ENCODE results near the gene SLC25A15.

Gene SLC25A15

DNA sequence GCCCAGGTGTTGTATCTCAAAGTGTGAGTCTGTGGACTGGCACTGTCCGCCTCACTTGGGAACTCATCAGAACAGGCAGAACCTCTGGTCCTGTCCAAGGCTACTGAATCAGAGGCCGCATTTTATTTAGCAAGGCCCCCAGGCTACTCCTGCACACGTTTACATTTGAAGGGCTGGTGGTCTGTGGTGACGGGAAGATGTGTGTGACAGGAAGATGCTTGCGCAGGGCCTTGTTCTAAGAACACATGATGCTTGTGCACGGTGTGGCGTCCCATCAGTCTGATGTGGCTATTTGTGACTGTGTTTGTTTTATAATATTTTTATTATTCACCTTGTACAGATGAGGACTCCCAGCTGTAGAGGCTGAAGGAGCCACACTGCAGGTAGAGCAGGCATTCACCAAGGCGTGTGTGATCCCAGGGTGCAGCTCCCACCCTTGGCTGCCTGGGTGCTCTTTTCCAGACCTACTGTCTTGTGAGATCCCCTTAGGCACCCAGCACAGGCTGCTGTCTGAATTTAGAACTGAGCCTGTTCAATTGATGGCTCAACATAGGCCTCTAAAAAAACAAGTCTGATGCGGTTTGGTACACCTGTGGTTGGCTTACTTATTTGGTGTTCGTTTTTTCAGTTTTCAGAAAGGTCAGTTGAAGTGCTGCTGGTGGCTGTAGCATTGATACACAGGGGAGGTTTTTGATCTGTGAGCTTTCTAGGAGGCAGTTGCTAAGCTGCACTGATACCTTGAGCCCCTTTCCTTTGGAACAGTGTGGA is 3.1 kb downstream of the SLC25A15 start:
- TF ChIP-seq, protein P1, sequence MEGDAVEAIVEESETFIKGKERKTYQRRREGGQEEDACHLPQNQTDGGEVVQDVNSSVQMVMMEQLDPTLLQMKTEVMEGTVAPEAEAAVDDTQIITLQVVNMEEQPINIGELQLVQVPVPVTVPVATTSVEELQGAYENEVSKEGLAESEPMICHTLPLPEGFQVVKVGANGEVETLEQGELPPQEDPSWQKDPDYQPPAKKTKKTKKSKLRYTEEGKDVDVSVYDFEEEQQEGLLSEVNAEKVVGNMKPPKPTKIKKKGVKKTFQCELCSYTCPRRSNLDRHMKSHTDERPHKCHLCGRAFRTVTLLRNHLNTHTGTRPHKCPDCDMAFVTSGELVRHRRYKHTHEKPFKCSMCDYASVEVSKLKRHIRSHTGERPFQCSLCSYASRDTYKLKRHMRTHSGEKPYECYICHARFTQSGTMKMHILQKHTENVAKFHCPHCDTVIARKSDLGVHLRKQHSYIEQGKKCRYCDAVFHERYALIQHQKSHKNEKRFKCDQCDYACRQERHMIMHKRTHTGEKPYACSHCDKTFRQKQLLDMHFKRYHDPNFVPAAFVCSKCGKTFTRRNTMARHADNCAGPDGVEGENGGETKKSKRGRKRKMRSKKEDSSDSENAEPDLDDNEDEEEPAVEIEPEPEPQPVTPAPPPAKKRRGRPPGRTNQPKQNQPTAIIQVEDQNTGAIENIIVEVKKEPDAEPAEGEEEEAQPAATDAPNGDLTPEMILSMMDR (IDR thresholded peaks at IDR 0.05; ENCODE audit: low read depth, low read length, missing control alignments), result no peak

DNA sequence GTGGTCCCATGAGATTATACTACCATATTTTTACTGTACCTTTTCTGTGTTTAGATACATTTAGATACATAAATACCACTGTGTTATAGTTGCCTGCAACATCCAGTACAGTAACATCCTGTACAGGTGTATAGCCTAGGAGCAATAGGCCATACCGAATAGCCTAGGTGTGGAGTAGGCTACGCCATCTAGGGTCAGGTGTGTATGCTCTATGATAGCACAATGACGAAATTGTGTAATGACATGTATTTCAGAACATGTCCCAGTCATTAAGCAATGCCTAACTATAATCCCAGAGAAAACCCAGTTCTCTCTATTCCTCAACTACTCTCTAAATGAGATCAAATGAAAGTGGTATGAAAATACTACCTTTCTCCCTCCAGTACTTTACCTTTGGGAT is 3.9 kb downstream of the SLC25A15 start:
- H3K4me3 ChIP-seq (ENCODE audit: low read depth, low read length), result no peak overlapping the region
- TF ChIP-seq, protein P1 (IDR thresholded peaks at IDR 0.05; ENCODE audit: low read depth, low read length, missing control alignments), result no peak
- DNase-seq (ENCODE audit: low read depth), result no peak

More for the DNA sequence above, 3.1 kb downstream of the SLC25A15 start:
- H3K4me3 ChIP-seq (ENCODE audit: low read depth, low read length), result no peak overlapping the region
- DNase-seq (ENCODE audit: low read depth), result no peak

DNA sequence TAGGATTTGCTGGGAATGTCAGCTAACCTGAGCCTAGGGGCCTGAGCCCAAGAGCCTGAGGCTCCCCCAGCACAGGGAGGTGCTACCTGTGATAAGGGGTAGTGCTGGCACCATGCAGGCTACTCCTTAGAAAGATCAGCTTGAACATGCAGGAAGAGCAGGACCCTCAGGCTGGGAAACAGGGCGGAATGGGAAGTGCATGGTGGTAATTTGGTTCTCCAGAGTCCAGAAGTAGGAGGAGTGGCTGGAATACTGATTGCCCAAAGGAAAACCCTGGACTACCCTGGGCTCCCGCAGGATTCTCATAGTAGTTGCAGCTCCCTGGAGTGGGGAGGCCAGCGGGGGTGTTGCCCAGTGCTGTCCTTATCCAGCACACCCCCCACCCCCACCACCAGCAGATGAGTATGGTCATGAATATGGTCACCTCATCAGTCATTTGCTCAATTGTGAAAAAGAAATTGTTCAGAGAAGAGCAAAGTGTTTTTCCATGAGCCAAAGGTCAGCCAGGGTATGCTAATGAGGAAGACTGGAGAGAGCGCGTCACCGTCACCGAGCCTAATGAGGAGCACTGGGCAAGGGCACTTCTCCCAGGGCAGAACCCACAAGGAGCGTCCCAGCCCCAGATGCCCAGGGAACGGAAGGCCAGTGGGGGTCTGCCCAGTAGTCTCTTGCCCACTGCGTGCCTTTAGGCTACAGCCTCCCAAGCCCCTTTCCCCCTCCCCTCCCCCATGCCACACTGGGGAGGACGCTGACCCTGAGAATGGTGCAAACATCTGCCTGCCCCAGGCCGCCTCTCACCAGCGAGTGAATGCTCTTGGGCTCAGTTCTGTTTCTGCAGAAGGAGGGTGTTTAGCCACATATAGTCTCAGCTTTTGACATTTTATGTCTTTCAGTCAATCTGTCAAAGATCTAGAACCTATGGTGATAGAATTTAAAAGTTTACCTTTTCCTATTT is 5.3 kb downstream of the SLC25A15 start:
- no peak for DNase-seq (ENCODE audit: low read depth)
- TF ChIP-seq, protein P1 (IDR thresholded peaks at IDR 0.05; ENCODE audit: low read depth, low read length, missing control alignments), result no peak
- H3K4me3 ChIP-seq (ENCODE audit: low read depth, low read length), result no peak overlapping the region

DNA sequence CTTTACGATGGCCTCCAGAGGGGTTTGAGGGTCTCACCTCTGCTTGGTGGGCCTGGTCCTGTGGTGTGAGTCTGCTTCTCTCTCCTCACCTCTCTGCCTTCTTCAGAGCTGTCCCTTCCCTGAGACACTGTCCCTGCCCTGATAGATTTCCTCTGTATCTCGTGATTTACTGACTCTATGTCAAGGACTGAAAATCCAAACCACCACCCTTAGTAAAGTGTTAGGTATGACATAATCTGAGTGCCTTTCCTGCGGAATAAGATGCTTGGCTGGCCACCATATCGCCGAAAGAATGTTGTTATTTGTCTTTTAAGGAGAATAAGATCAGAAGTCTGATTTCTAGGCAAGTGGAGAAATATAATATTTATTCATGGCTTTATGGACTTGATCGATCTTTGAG is 7.2 kb downstream of the SLC25A15 start:
- TF ChIP-seq, protein P1 (IDR thresholded peaks at IDR 0.05; ENCODE audit: low read depth, low read length, missing control alignments), result no peak
- H3K4me3 ChIP-seq (ENCODE audit: low read depth, low read length), result no peak overlapping the region
- DNase-seq (ENCODE audit: low read depth), result no peak

DNA sequence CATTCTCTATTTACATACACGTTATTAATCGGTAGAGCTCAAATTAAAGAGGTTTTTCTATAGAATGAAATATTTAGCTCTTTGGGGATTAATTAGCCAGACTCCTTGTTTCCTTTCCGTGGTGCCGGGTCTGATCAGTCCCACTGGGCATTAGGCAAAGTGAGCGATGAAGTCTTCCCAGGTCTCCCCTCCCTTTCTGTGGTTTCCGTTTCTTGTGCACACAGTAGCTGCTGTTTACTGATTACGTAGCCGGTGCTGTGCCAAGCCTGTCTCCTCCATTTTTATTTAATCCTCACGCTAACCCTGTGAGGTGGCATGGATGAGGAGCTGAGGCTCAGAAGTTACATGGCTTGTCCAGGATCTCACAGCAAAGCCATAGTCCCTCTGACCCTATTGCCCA is 9.0 kb downstream of the SLC25A15 start:
- TF ChIP-seq, protein P1 (IDR thresholded peaks at IDR 0.05; ENCODE audit: low read depth, low read length, missing control alignments), result no peak
- no peak overlapping the region for H3K4me3 ChIP-seq (ENCODE audit: low read depth, low read length)
- DNase-seq (ENCODE audit: low read depth), result no peak

DNA sequence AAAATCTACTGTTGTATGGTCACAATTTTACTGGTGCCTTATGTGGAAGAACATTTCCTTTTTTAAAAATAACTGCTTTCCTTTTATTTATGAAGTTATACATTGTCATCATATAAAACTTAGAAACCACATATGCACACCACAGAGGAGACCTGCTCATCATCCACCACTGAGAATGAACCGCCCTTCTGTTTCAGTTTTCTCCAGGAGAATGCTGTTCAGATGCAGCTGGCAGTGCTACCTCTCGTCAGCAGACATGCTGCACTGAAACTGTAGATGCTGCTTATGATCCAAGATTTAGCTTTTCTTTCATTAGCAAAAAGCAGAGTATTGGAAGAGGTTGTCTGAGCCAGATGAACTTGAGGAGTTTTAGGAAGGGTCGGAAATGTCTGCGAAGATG is 10.1 kb downstream of the SLC25A15 start:
- no peak overlapping the region for H3K4me3 ChIP-seq (ENCODE audit: low read depth, low read length)
- TF ChIP-seq, protein P1 (IDR thresholded peaks at IDR 0.05; ENCODE audit: low read depth, low read length, missing control alignments), result no peak
- no peak for DNase-seq (ENCODE audit: low read depth)

Measured in GM12864 (cell line).